NCI-H2107 (cell line): ENCODE measurements around the gene PTGDS.

Experiments
- DNase-seq: peaks from one replicate; lab custom pipeline; 2025; lab: John Stamatoyannopoulos, UW

PTGDS gene

GRCh38 chr9:136957901-136958300 lies 19.4 kb upstream of the PTGDS start:
- no peak for DNase-seq

- DNase-seq = no peak
Measured at GRCh38 chr9:136958473-136958872, 18.8 kb upstream of the PTGDS start.

- DNase-seq = no peak
Measured at GRCh38 chr9:136958898-136959850, 18.1 kb upstream of the PTGDS start.

- DNase-seq = no peak
Measured at GRCh38 chr9:136960212-136960937, 16.9 kb upstream of the PTGDS start.

- no peak for DNase-seq
Measured at GRCh38 chr9:136960938-136961275, 16.4 kb upstream of the PTGDS start.

GRCh38 chr9:136961279-136962065 lies 15.8 kb upstream of the PTGDS start:
- DNase-seq = no peak

- no peak for DNase-seq
Measured at GRCh38 chr9:136962163-136962562, 15.1 kb upstream of the PTGDS start.

GRCh38 chr9:136962701-136963248 lies 14.5 kb upstream of the PTGDS start:
- DNase-seq = no peak

GRCh38 chr9:136963341-136963740 lies 14.0 kb upstream of the PTGDS start:
- DNase-seq = no peak

GRCh38 chr9:136963751-136964150 lies 13.6 kb upstream of the PTGDS start:
- DNase-seq = no peak

- DNase-seq = no peak
Measured at GRCh38 chr9:136964171-136964689, 13.1 kb upstream of the PTGDS start.

- no peak for DNase-seq
Measured at GRCh38 chr9:136964833-136965422, 12.4 kb upstream of the PTGDS start.

GRCh38 chr9:136965771-136966484 lies 11.4 kb upstream of the PTGDS start:
- DNase-seq = no peak

GRCh38 chr9:136968333-136969127 lies 8.8 kb upstream of the PTGDS start:
- no peak for DNase-seq

- DNase-seq = no peak
Measured at GRCh38 chr9:136969150-136969549, 8.2 kb upstream of the PTGDS start.

- DNase-seq = no peak
Measured at GRCh38 chr9:136969774-136970173, 7.5 kb upstream of the PTGDS start.

- no peak for DNase-seq
Measured at GRCh38 chr9:136970361-136970760, 6.9 kb upstream of the PTGDS start.

- no peak for DNase-seq
Measured at GRCh38 chr9:136971746-136972145, 5.6 kb upstream of the PTGDS start.

GRCh38 chr9:136972335-136972734 lies 5.0 kb upstream of the PTGDS start:
- no peak for DNase-seq

GRCh38 chr9:136972743-136973142 lies 4.6 kb upstream of the PTGDS start:
- DNase-seq = no peak
